ENCODE data around the gene HS3ST4.

DNA sequence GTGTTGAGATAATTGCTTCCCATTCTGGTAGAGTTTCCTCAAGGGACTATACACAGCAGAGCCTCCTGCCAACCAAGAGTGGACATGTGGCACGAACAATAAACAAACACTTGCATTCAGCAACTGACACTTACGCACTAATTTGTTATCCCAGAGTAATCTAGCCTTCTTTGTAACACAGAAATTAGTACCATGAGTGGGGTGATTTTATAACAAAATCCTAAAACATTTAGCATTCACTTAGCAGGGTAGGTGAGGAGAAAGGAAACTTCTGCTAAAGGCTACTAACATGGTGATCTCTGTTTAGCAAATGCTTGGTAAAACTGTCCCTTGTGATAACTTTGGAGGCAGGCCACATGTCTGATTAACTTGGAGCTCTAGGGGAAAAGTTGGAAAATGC is 325.2 kb downstream of the HS3ST4 start:
- TF ChIP-seq, protein P1, sequence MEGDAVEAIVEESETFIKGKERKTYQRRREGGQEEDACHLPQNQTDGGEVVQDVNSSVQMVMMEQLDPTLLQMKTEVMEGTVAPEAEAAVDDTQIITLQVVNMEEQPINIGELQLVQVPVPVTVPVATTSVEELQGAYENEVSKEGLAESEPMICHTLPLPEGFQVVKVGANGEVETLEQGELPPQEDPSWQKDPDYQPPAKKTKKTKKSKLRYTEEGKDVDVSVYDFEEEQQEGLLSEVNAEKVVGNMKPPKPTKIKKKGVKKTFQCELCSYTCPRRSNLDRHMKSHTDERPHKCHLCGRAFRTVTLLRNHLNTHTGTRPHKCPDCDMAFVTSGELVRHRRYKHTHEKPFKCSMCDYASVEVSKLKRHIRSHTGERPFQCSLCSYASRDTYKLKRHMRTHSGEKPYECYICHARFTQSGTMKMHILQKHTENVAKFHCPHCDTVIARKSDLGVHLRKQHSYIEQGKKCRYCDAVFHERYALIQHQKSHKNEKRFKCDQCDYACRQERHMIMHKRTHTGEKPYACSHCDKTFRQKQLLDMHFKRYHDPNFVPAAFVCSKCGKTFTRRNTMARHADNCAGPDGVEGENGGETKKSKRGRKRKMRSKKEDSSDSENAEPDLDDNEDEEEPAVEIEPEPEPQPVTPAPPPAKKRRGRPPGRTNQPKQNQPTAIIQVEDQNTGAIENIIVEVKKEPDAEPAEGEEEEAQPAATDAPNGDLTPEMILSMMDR (IDR thresholded peaks at IDR 0.05): no peak
- TF ChIP-seq POLR2A (IDR thresholded peaks at IDR 0.05) (no peak), POLR2AphosphoS5 (IDR thresholded peaks at IDR 0.05; ENCODE audit: insufficient read depth in 1 of 2, low read depth in 1 of 2) (no peak)

Data from vagina (tissue), 2 donors.